HG03457 (cell line): ENCODE results near the gene SERPINE1.

Experiments
- ATAC-seq: cut with Tn5 transposase; IDR thresholded peaks from one replicate; pipeline ENCODE4 v1.9.1; 2021; ENCODE audit warnings: moderate number of reproducible peaks; ENCODE audit not compliant: unreplicated experiment

The SERPINE1 gene

GRCh38 chr7:101185258-101185839, 58.4 kb downstream of the SERPINE1 start:
- no peak for ATAC-seq

- ATAC-seq = no peak
Observed at GRCh38 chr7:101186194-101186593, 59.3 kb downstream of the SERPINE1 start.

- no peak for ATAC-seq
Observed at GRCh38 chr7:101186844-101187428, 60.0 kb downstream of the SERPINE1 start.
